Measurements from ENCODE around the gene RAB22A.

Gene RAB22A

DNA sequence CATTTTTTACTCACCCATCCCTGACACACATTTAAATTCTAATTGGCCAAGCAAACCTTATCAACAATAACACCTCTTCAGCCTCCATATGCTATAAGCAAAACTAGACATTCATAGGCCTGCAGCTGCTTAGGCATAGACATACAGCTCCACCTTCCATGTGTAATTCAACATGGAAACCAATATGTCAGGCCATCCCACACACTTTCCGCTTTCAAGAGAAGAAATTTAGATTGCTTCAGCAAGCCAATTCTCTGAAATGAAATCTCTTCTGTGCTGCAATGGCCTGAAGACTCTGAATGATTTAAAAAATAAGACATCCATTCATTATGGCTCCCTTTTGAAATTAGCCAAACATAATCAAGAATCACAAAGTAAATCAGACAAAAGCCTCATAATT lies 4.5 kb upstream of the RAB22A start:
- peaks cover 44 to 54% of the 10 kb centered on the region in 2 experiments for H3K4me1 ChIP-seq (ENCODE audit: control insufficient read depth in 1 of 2, insufficient read depth in 1 of 2, low read depth in 1 of 2, low read length in 1 of 2)
- TF ChIP-seq, protein P1, sequence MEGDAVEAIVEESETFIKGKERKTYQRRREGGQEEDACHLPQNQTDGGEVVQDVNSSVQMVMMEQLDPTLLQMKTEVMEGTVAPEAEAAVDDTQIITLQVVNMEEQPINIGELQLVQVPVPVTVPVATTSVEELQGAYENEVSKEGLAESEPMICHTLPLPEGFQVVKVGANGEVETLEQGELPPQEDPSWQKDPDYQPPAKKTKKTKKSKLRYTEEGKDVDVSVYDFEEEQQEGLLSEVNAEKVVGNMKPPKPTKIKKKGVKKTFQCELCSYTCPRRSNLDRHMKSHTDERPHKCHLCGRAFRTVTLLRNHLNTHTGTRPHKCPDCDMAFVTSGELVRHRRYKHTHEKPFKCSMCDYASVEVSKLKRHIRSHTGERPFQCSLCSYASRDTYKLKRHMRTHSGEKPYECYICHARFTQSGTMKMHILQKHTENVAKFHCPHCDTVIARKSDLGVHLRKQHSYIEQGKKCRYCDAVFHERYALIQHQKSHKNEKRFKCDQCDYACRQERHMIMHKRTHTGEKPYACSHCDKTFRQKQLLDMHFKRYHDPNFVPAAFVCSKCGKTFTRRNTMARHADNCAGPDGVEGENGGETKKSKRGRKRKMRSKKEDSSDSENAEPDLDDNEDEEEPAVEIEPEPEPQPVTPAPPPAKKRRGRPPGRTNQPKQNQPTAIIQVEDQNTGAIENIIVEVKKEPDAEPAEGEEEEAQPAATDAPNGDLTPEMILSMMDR (IDR thresholded peaks at IDR 0.05): no peak
- peak overlapping the region; percentile 90 for H3K27ac ChIP-seq
- peaks cover 19% of the 10 kb centered on the region for H3K27me3 ChIP-seq
- no peak overlapping the region for H3K4me3 ChIP-seq (ENCODE audit: low read depth in 1 of 2, low read length in 1 of 2)
- peaks cover 9% of the 10 kb centered on the region for H3K36me3 ChIP-seq
- H3K9me3 ChIP-seq: no peaks in the 10 kb centered on the region

DNA sequence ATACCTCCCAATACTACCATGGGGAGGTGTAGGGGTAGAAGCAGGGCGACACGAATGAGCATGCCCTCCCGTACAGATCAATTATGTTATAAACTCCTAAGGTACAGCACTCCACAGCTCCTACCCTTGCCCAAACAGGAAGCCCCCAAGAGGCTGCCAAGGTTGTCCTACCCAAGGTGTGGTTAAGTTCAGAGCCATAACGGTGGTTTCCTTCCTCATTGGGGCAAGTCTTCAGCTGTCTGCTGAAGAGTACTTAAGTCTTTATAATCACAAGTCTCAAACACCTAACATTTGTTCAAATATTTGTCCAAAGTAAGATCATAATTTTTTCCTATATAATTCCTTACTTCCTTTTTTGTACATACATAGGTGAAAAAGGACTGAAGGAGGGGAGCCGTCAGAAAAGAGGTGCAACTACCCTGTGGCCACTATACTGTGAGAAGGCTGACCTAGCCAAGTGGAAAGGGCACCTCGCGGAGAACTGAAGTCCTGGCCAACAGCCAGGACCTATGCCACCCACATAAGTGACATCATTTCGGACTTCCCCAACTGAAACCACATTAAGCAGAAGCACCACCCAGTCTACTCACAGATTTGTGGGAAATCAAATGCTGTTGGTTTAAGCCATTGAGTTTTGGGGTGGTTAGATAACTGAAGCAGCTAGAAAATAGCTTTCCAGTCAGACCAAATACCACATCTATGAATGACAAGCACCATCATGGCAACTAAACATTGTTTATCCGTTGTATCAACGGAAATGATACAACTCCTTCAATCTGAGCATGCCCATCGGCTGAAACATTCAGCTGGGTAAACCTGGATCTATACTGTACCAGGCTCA lies 2.9 kb upstream of the RAB22A start:
- peaks cover 7% of the 10 kb centered on the region for H3K36me3 ChIP-seq
- H3K4me3 ChIP-seq (ENCODE audit: low read depth in 1 of 2, low read length in 1 of 2): peak overlapping the region; percentile 33
- peaks cover 55 to 68% of the 10 kb centered on the region in 2 experiments for H3K4me1 ChIP-seq (ENCODE audit: control insufficient read depth in 1 of 2, insufficient read depth in 1 of 2, low read depth in 1 of 2, low read length in 1 of 2)
- peak overlapping the region; percentile 90 for H3K27ac ChIP-seq
- TF ChIP-seq, protein P1 (IDR thresholded peaks at IDR 0.05): no peak
- no peaks in the 10 kb centered on the region for H3K9me3 ChIP-seq
- H3K27me3 ChIP-seq: peaks cover 8% of the 10 kb centered on the region

DNA sequence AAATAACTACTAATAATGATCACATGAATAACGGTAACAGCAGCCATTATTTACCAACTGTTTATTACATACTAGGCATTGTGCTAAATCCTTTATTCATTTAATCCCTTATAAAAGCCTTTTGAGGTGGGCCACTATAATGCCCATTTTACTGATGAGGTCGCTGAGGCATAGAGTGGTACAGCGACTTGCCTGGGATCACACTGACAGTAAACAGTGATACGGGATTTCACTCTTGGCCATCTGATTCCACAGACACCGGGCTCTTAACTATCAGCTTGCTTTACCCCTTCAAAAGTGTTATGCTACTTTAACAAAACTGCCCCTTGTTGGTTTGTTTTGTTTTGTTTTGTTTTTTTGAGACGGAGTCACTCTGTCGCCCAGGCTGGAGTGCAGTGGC lies 2.2 kb upstream of the RAB22A start:
- Histone ChIP-seq H3K4me3 (ENCODE audit: low read depth in 1 of 2, low read length in 1 of 2) (peak overlapping the region; percentile 33), H3K27me3 (peaks cover 6% of the 10 kb centered on the region)
- TF ChIP-seq, protein P1 (IDR thresholded peaks at IDR 0.05): no peak

DNA sequence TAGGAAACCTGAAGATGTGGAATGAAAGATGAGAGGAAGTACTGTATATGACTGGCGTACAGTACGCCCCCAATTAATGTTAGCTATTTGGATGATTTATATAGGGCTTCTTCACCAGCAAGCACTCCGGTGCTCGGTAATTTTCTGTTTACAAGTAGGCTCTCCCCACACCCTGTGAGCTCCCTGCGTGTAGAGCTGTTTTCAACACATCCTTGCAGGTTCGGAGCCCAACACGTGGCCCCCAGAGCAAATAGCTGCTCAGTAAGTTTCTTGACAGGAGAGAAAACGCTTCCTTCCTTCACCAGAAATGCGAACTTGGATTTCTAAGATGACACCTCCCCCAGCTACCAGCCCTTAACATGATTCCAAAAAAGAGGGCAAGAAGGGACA lies 1.2 kb upstream of the RAB22A start:
- peak overlapping the region; percentile 90 for H3K27ac ChIP-seq
- peaks cover 5% of the 10 kb centered on the region for H3K27me3 ChIP-seq
- H3K4me1 ChIP-seq (ENCODE audit: control insufficient read depth in 1 of 2, insufficient read depth in 1 of 2, low read depth in 1 of 2, low read length in 1 of 2): peaks cover 59 to 69% of the 10 kb centered on the region in 2 experiments
- H3K36me3 ChIP-seq: peaks cover 10% of the 10 kb centered on the region
- TF ChIP-seq, protein P1 (IDR thresholded peaks at IDR 0.05): no peak
- H3K4me3 ChIP-seq (ENCODE audit: low read depth in 1 of 2, low read length in 1 of 2): peak overlapping the region; percentile 80 to 84
- H3K9me3 ChIP-seq: no peaks in the 10 kb centered on the region

More for the DNA sequence above, 2.2 kb upstream of the RAB22A start:
- Histone ChIP-seq H3K4me1 (ENCODE audit: control insufficient read depth in 1 of 2, insufficient read depth in 1 of 2, low read depth in 1 of 2, low read length in 1 of 2) (peaks cover 55 to 68% of the 10 kb centered on the region in 2 experiments), H3K36me3 (peaks cover 5% of the 10 kb centered on the region), H3K9me3 (no peaks in the 10 kb centered on the region), H3K27ac (peak overlapping the region; percentile 90)

DNA sequence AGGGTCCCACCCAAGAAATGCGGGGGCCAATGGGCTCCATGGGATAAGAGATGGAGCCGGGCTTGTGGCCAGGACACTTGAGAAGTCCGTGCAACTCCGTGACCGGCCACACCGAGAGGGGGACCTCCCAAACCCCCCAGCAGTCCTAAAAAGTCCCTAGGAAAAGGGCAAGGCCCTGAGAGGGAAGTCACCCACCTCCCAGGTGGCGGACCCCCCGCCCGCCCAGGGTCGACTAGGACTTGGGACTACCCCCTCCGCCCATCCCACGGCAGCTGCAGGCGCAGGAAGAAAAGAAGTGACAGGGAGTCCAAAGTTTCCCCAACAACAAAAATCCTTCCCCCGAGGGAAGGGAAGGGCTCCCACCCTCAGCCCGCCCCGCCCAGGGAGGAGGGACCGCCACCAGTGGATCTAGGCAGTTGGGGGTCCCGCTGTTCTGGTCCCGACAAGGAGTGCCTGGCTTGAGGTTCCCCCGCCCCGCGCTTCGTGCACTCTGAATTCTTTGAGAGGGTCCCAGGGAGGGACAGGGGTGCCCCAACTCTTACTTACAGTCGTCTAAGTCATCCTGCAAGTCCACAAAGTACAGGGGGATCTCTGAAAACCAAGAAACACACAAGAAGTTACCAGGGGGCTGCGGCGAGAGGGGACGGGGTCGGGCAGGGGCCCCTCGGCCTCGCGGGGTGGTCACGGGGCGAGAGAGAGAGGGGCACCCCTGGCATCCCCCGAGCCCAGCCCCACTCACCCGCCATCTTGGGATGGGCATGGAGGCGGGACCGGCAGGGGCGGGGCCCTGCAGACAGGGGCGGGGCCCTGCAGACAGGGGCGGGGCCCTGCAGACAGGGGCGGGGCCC lies 611 bp upstream of the RAB22A start:
- Histone ChIP-seq H3K36me3 (peaks cover 10% of the 10 kb centered on the region), H3K27me3 (no peaks in the 10 kb centered on the region), H3K27ac (peak overlapping the region; percentile 90), H3K4me3 (ENCODE audit: low read depth in 1 of 2, low read length in 1 of 2) (peak overlapping the region; percentile 80 to 84), H3K9me3 (no peaks in the 10 kb centered on the region), H3K4me1 (ENCODE audit: control insufficient read depth in 1 of 2, insufficient read depth in 1 of 2, low read depth in 1 of 2, low read length in 1 of 2) (peaks cover 54 to 67% of the 10 kb centered on the region in 2 experiments)
- TF ChIP-seq, protein P1 (IDR thresholded peaks at IDR 0.05): no peak
